Neuronal stem cell (in vitro differentiated cells): ENCODE results near the gene ATG5.

Source experiments
- DNase-seq: peaks from one replicate; pipeline ENCODE4 v3.0.0-alpha.2; 2013; ENCODE audit warnings: low spot score
- H2AFZ ChIP-seq: one replicate; pipeline ENCODE4 v1.6.1; 2013; ENCODE audit warnings: mild to moderate bottlenecking, low read length, inconsistent platforms
- H2AK5ac ChIP-seq: 2 replicates; pipeline ENCODE4 v1.6.1; 2013; ENCODE audit warnings: low read depth, mild to moderate bottlenecking, inconsistent platforms, low read length, moderate library complexity, mixed read lengths
- H2BK120ac ChIP-seq: 2 replicates; pipeline ENCODE4 v1.6.1; 2013; ENCODE audit warnings: low read depth, mild to moderate bottlenecking, inconsistent platforms, low read length, moderate library complexity, mixed read lengths
- H2BK12ac ChIP-seq: one replicate; pipeline ENCODE4 v1.6.1; 2013; ENCODE audit warnings: low read length, inconsistent platforms
- H2BK15ac ChIP-seq: 2 replicates; pipeline ENCODE4 v1.6.1; 2013; ENCODE audit warnings: mild to moderate bottlenecking, low read length, inconsistent platforms, mixed read lengths
- H2BK5ac ChIP-seq: one replicate; pipeline ENCODE4 v1.6.1; 2013; ENCODE audit warnings: inconsistent platforms, mild to moderate bottlenecking, low read length, moderate library complexity
- H3K14ac ChIP-seq: one replicate; pipeline ENCODE4 v1.6.1; 2013; ENCODE audit warnings: low read length, inconsistent platforms
- H3K18ac ChIP-seq: 2 replicates; pipeline ENCODE4 v1.6.1; 2013; ENCODE audit warnings: low read length, inconsistent platforms
- H3K23ac ChIP-seq: 2 replicates; pipeline ENCODE4 v1.6.1; 2013; ENCODE audit warnings: low read depth, mild to moderate bottlenecking, mixed read lengths, low read length, inconsistent platforms; ENCODE audit not compliant: poor library complexity
- H3K27ac ChIP-seq: replicated peaks from 3 replicates; pipeline ENCODE4 v1.5.1; 2013; ENCODE audit warnings: low read length, inconsistent platforms
- H3K27me3 ChIP-seq, 3 experiments: 2 replicates each; pipeline ENCODE4 v1.6.1; 2013; ENCODE audit warnings: low read length in 3 of 3, mild to moderate bottlenecking in 2 of 3, inconsistent platforms in 1 of 3, low read depth in 1 of 3, mixed read lengths in 1 of 3, moderate library complexity in 1 of 3; ENCODE audit not compliant: control insufficient read depth in 3 of 3, insufficient read depth in 3 of 3
- H3K36me3 ChIP-seq, 2 donors: replicated peaks in 1 of 2; 2 replicates each; pipeline ENCODE4 v1.6.1; 2013; ENCODE audit warnings: low read length in 2 of 2; ENCODE audit not compliant: control insufficient read depth in 2 of 2, insufficient read depth in 2 of 2
- H3K4ac ChIP-seq: 2 replicates; pipeline ENCODE4 v1.6.1; 2013; ENCODE audit warnings: inconsistent platforms, mild to moderate bottlenecking, low read length, moderate library complexity
- H3K4me1 ChIP-seq, 2 donors: 1 replicate in 1 of 2; 2 replicates in 1 of 2; pipeline ENCODE4 v1.6.1; 2013; ENCODE audit warnings: low read length in 2 of 2, low read depth in 1 of 2; ENCODE audit not compliant: control insufficient read depth in 2 of 2, insufficient read depth in 1 of 2
- H3K4me2 ChIP-seq: one replicate; pipeline ENCODE4 v1.6.1; 2013; ENCODE audit warnings: mild to moderate bottlenecking, low read length, inconsistent platforms; ENCODE audit not compliant: insufficient read depth, poor library complexity, severe bottlenecking
- H3K4me3 ChIP-seq, 2 donors: 2 replicates each; pipeline ENCODE4 v1.5.1; 2013; ENCODE audit warnings: low read length in 2 of 2, mild to moderate bottlenecking in 2 of 2, inconsistent platforms in 1 of 2, moderate library complexity in 1 of 2
- H3K79me1 ChIP-seq: one replicate; pipeline ENCODE4 v1.6.1; 2013; ENCODE audit warnings: low read depth, mild to moderate bottlenecking, inconsistent platforms, low read length, moderate library complexity
- H3K9ac ChIP-seq: one replicate; pipeline ENCODE4 v1.6.1; 2013; ENCODE audit warnings: mild to moderate bottlenecking, low read depth, low read length, inconsistent platforms; ENCODE audit not compliant: poor library complexity
- H3K9me3 ChIP-seq, 2 donors: replicated peaks in 1 of 2; 2 replicates each; pipeline versions ENCODE3 to v1.6.1; 2013; ENCODE audit warnings: low read length in 2 of 2, mild to moderate bottlenecking in 2 of 2, inconsistent platforms in 1 of 2, low read depth in 1 of 2, mixed read lengths in 1 of 2, moderate library complexity in 1 of 2; ENCODE audit not compliant: control insufficient read depth in 2 of 2, insufficient read depth in 1 of 2
- H4K8ac ChIP-seq: one replicate; pipeline ENCODE4 v1.6.1; 2013; ENCODE audit warnings: low read depth, mild to moderate bottlenecking, inconsistent platforms, low read length, moderate library complexity
- H4K91ac ChIP-seq: one replicate; pipeline ENCODE4 v1.6.1; 2013; ENCODE audit warnings: low read length, low read depth, mild to moderate bottlenecking, inconsistent platforms; ENCODE audit not compliant: poor library complexity
- WGBS, 2 donors: extraction: QIAGEN DNeasy Blood & Tissue Kit; methylation state at CpG; one replicate each; pipeline ENCODE4 v1.1.7; 2013; ENCODE audit warnings: missing lambda C conversion rate in 2 of 2, mixed read lengths in 1 of 2; ENCODE audit not compliant: insufficient read length in 2 of 2, insufficient replicate concordance in 1 of 2; ENCODE audit errors: extremely low coverage in 2 of 2; 5-methylcytosine and 5-hydroxymethylcytosine counted together

ATG5 gene

GRCh38 chr6:106204961-106205360 is 120.6 kb downstream of the ATG5 start:
- Histone ChIP-seq H3K4me1 (no peaks in the 10 kb centered on the region), H2AFZ (no peak overlapping the region)
- no CpG with 5 or more reads among the region's 2 CpGs for WGBS, 2 donors

DNA sequence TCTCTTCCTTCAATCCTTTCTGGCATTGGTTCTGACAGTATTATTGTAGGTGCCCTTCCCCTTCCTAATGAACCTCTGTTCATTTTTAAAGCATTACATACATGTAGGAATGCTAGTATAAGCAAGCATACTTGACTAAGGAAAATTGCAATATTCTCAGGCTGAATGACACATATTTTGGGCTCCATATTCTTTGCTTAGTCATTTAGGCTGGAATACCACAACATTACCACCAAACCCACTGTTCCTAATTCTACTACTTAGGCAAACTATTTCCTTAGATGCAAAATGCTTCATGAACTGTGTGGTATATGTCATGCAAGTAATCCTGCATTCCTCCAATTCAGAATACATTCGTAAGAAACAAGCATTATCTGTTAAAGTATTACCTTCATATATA is 125.6 kb downstream of the ATG5 start:
- Histone ChIP-seq H3K27ac (no peak overlapping the region), H3K4ac (no peak overlapping the region), H3K79me1 (no peaks in the 10 kb centered on the region), H3K4me2 (no peak overlapping the region), H3K18ac (no peak overlapping the region), H4K91ac (no peak overlapping the region), H2BK15ac (no peak overlapping the region), H3K14ac (no peak overlapping the region), H4K8ac (no peak overlapping the region), H3K27me3 (no peaks in the 10 kb centered on the region), H3K9ac (no peak overlapping the region), H3K4me1 (no peaks in the 10 kb centered on the region), H2BK120ac (no peak overlapping the region), H2BK12ac (no peak overlapping the region), H3K4me3 (no peak overlapping the region), H2BK5ac (no peak overlapping the region), H2AFZ (no peak overlapping the region), H3K9me3 (no peaks in the 10 kb centered on the region), H2AK5ac (no peak overlapping the region), H3K36me3 (peaks cover 0 to 17% of the 10 kb centered on the region in 2 donors), H3K23ac (no peak overlapping the region)
- WGBS, 2 donors = no CpG with 5 or more reads among the region's 1 CpG
- DNase-seq = no peak

More at GRCh38 chr6:106204961-106205360, 120.6 kb downstream of the ATG5 start:
- no peak overlapping the region for H3K9ac ChIP-seq
- no peak overlapping the region for H2BK5ac ChIP-seq
- no peak overlapping the region for H2BK120ac ChIP-seq
- no peak overlapping the region for H3K4ac ChIP-seq
- H3K27me3 ChIP-seq = no peaks in the 10 kb centered on the region
- H4K91ac ChIP-seq = no peak overlapping the region
- H3K14ac ChIP-seq = no peak overlapping the region
- no peak overlapping the region for H3K4me3 ChIP-seq
- no peak for DNase-seq
- H3K23ac ChIP-seq = no peak overlapping the region
- no peak overlapping the region for H2BK12ac ChIP-seq
- H3K79me1 ChIP-seq = no peaks in the 10 kb centered on the region
- no peak overlapping the region for H3K27ac ChIP-seq
- H3K36me3 ChIP-seq = peaks cover 0 to 17% of the 10 kb centered on the region in 2 donors
- H3K9me3 ChIP-seq = no peaks in the 10 kb centered on the region
- H2AK5ac ChIP-seq = no peak overlapping the region
- no peak overlapping the region for H3K18ac ChIP-seq
- no peak overlapping the region for H4K8ac ChIP-seq
- no peak overlapping the region for H2BK15ac ChIP-seq
- H3K4me2 ChIP-seq = no peak overlapping the region

DNA sequence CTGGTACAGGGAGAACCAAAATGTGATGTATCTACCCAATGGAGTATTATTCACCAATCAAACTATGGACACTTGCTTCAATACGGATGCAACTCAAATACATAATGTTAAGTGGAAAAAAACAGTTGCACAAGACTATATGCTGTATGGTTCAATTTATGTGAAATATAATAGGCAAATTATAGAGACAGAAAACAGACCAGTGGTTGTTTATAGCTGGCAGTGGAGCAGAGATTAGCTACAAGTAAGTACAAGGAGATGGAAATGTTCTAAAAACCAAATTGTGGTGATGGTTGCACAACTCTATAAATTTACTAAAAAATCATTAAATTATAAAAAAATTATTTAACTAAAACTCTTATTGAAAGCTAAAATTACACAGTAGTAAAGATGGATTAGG is 126.2 kb downstream of the ATG5 start:
- no peak for DNase-seq
- no peak overlapping the region for H3K23ac ChIP-seq
- H3K4me2 ChIP-seq = no peak overlapping the region
- H3K4ac ChIP-seq = no peak overlapping the region
- no peaks in the 10 kb centered on the region for H3K4me1 ChIP-seq
- H3K9me3 ChIP-seq = no peaks in the 10 kb centered on the region
- no peak overlapping the region for H2AFZ ChIP-seq
- H2BK5ac ChIP-seq = no peak overlapping the region
- no peak overlapping the region for H2AK5ac ChIP-seq
- no peak overlapping the region for H3K9ac ChIP-seq
- no peak overlapping the region for H3K4me3 ChIP-seq
- H3K14ac ChIP-seq = no peak overlapping the region
- H3K79me1 ChIP-seq = no peaks in the 10 kb centered on the region
- WGBS, 2 donors = no CpG with 5 or more reads among the region's 1 CpG
- H3K27me3 ChIP-seq = no peaks in the 10 kb centered on the region
- no peak overlapping the region for H3K18ac ChIP-seq
- H2BK12ac ChIP-seq = no peak overlapping the region
- H2BK120ac ChIP-seq = no peak overlapping the region
- peaks cover 0 to 17% of the 10 kb centered on the region in 2 donors for H3K36me3 ChIP-seq
- H4K91ac ChIP-seq = no peak overlapping the region
- no peak overlapping the region for H4K8ac ChIP-seq
- H3K27ac ChIP-seq = no peak overlapping the region
- H2BK15ac ChIP-seq = no peak overlapping the region

DNA sequence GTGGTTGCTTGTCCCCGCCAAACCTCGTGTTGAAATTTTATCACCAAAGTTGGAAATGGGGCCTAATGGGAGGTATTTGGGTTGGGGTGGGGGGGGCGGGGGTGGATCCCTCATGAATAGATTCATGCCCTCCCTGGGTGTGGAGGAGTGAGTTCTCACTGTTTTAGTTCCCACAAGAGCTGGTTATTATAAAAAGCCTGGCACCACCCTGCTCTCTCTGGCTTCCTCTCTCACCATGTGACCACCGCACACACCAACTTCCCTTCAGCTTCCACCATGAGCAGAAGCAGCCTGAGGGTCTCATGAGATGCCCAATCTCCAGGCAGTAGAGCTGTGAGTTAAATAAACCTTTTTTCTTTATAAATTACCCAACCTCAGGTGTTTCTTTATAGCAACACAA is 128.1 kb downstream of the ATG5 start:
- Histone ChIP-seq H3K18ac (no peak overlapping the region), H3K79me1 (no peaks in the 10 kb centered on the region), H3K9me3 (no peaks in the 10 kb centered on the region), H4K8ac (no peak overlapping the region), H3K27me3 (no peaks in the 10 kb centered on the region), H3K9ac (no peak overlapping the region), H3K4ac (no peak overlapping the region), H2AFZ (no peak overlapping the region), H3K14ac (no peak overlapping the region), H2BK15ac (no peak overlapping the region), H2BK5ac (no peak overlapping the region), H3K27ac (no peak overlapping the region), H2BK12ac (no peak overlapping the region), H2AK5ac (no peak overlapping the region), H4K91ac (no peak overlapping the region), H3K4me2 (no peak overlapping the region), H3K4me1 (no peaks in the 10 kb centered on the region), H3K4me3 (no peak overlapping the region), H3K23ac (no peak overlapping the region), H2BK120ac (no peak overlapping the region), H3K36me3 (peaks cover 0 to 17% of the 10 kb centered on the region in 2 donors)
- WGBS, 2 donors = no CpG with 5 or more reads among the region's 4 CpGs
- no peak for DNase-seq
